ENCODE measurements around the gene PTPRN2.

DNA sequence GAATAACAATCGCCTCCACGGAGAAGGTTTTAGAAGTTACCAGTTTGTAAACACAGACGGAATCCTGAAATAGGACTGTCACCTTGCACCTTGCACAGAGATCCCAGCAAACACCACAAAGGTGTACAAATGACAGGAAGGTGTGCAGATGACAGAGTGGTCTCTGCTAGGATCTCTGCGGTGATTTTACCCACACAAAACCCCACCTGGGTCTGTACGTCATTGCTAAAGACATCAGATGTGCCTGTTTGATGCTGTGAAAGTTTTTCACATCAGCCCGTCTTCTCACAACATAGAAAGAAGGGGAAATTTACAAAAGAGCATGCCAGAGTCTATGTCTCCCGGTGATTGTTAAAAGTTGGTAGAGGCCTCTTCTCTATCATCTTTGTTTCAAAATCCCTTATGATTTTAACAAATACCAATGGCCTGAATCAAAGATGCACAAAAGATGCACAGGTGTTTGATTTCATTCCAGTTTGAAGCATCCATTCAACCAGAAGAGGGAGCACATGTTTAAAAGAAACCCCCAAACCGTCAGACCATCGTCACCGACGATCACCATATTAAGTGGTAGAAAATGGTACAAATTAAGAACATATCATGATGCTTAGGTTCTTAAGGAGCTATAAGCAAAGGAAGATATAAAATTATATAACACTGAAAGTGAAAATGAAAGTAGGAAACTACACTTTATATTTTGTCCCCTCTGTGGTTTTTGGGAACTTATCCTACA, 576.5 kb downstream of the PTPRN2 start:
- no peak for TF ChIP-seq CREB3 (tag; conservative IDR thresholded peaks at IDR 0.05; ENCODE audit: low read depth)
- no peak for TF ChIP-seq RB1 (IDR thresholded peaks at IDR 0.05; ENCODE audit: low read depth)
- no peak for TF ChIP-seq EP300 (IDR thresholded peaks at IDR 0.05; ENCODE audit: low read length)
- no peak for TF ChIP-seq USF2 (CRISPR knock-in tag; IDR thresholded peaks at IDR 0.05)
